Astrocyte of the cerebellum (primary cell): ENCODE measurements around the gene EVL.
"Not testable (repeated sequence)": the region's sequence is repeated elsewhere in the genome, so short reads cannot be mapped to it uniquely, and the experiment has no call there.

Experiments
- DNase-seq: peaks from one replicate; pipeline ENCODE4 v3.0.0-alpha.2; 2011; ENCODE audit warnings: low read depth
- H3K4me3 ChIP-seq: 2 replicates; pipeline ENCODE4 v1.5.1; 2011; ENCODE audit warnings: mild to moderate bottlenecking, low read depth, low read length, moderate library complexity
- CTCF ChIP-seq: IDR thresholded peaks from 2 replicates; pipeline ENCODE4 v1.5.1; 2012; ENCODE audit warnings: low read length, low read depth, moderate library complexity, mild to moderate bottlenecking; ENCODE audit errors: missing control alignments
- in situ Hi-C: cut with HindIII; loops from 2 replicates; pipeline ENCODE4 v1.10.0; 2017; ENCODE audit warnings: low sequenced_read_pairs

Gene EVL

GRCh38 chr14:100022772-100023451, 42.3 kb upstream of the EVL start:
- in situ Hi-C loops: no loop called here
- TF ChIP-seq CTCF: no peak
- DNase-seq: no peak
- H3K4me3 ChIP-seq: no peak overlapping the region

- in situ Hi-C loops: no loop called here
- no peak for DNase-seq
- H3K4me3 ChIP-seq: no peak overlapping the region
- TF ChIP-seq CTCF: peak; percentile 19
Observed at GRCh38 chr14:100025111-100025510, 40.1 kb upstream of the EVL start.

- in situ Hi-C loops: no loop called here
- DNase-seq: no peak
- no peak for TF ChIP-seq CTCF
- no peak overlapping the region for H3K4me3 ChIP-seq
Observed at GRCh38 chr14:100027771-100028490, 37.3 kb upstream of the EVL start.

- in situ Hi-C loops: no loop called here
- TF ChIP-seq CTCF: peak; percentile 8
- DNase-seq: no peak
- H3K4me3 ChIP-seq: no peak overlapping the region
Observed at GRCh38 chr14:100028990-100029677, 36.1 kb upstream of the EVL start.

GRCh38 chr14:100030006-100030405, 35.2 kb upstream of the EVL start:
- DNase-seq, in situ Hi-C loops, H3K4me3 ChIP-seq: not testable (repeated sequence)

GRCh38 chr14:100030452-100031153, 34.6 kb upstream of the EVL start:
- in situ Hi-C loops: no loop called here
- DNase-seq: peak; percentile 76
- no peak for TF ChIP-seq CTCF
- H3K4me3 ChIP-seq: no peak overlapping the region
